Upper lobe of left lung (tissue), 4 donors: Measurements from ENCODE around the gene PKN2.

Source experiments
- EP300 ChIP-seq, 4 donors: sonication (generic); formaldehyde crosslinking; IDR thresholded peaks; one replicate each; pipeline ENCODE4 v1.5.1; 2017; ENCODE audit warnings: antibody characterized with exemption in 4 of 4, control low read depth in 2 of 4
- POLR2AphosphoS5 ChIP-seq, 2 donors: sonication (generic); formaldehyde crosslinking; IDR thresholded peaks; one replicate each; pipeline ENCODE4 v1.5.1; 2017; ENCODE audit warnings: antibody characterized with exemption in 2 of 2
- TF ChIP-seq, protein P1 (sequence below), 6 experiments: fragments of 450-650 bp in 4 of 6; fragments of 200-600 bp in 2 of 6; sonication (generic) in 2 of 6; IDR thresholded peaks; one replicate each; pipeline ENCODE4 v1.5.1; 2016 to 2019; ENCODE audit warnings: antibody characterized with exemption in 6 of 6

DNA sequence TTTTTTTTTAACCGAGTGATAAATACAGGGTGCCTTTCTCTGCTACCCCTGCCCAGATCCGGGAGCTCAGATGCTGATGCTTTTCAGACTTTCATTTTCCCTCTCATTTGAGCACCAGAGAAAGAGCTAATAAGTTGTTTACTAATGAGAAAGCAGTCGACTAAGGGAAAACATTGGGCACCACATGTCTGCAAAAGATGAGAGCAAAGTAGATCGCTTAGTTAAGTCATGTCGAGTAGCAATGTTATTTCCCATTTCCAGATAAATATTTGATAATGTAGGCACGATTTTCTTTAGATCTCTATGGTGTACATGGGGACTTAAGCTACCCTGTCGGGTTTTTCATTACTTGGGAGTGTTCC is 1.2 kb downstream of the PKN2 start:
- no peak for TF ChIP-seq EP300 (IDR thresholded peaks at IDR 0.05)
- no peak for TF ChIP-seq POLR2AphosphoS5 (IDR thresholded peaks at IDR 0.05)
- TF ChIP-seq, protein P1, sequence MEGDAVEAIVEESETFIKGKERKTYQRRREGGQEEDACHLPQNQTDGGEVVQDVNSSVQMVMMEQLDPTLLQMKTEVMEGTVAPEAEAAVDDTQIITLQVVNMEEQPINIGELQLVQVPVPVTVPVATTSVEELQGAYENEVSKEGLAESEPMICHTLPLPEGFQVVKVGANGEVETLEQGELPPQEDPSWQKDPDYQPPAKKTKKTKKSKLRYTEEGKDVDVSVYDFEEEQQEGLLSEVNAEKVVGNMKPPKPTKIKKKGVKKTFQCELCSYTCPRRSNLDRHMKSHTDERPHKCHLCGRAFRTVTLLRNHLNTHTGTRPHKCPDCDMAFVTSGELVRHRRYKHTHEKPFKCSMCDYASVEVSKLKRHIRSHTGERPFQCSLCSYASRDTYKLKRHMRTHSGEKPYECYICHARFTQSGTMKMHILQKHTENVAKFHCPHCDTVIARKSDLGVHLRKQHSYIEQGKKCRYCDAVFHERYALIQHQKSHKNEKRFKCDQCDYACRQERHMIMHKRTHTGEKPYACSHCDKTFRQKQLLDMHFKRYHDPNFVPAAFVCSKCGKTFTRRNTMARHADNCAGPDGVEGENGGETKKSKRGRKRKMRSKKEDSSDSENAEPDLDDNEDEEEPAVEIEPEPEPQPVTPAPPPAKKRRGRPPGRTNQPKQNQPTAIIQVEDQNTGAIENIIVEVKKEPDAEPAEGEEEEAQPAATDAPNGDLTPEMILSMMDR (IDR thresholded peaks at IDR 0.05): no peak
